ENCODE results near the gene TDRD1. TPM values are rescaled to one million over a fixed set of nuclear protein-coding genes. Genes with fewer than 3 reads are reported as not detected.

The TDRD1 gene, protein sequence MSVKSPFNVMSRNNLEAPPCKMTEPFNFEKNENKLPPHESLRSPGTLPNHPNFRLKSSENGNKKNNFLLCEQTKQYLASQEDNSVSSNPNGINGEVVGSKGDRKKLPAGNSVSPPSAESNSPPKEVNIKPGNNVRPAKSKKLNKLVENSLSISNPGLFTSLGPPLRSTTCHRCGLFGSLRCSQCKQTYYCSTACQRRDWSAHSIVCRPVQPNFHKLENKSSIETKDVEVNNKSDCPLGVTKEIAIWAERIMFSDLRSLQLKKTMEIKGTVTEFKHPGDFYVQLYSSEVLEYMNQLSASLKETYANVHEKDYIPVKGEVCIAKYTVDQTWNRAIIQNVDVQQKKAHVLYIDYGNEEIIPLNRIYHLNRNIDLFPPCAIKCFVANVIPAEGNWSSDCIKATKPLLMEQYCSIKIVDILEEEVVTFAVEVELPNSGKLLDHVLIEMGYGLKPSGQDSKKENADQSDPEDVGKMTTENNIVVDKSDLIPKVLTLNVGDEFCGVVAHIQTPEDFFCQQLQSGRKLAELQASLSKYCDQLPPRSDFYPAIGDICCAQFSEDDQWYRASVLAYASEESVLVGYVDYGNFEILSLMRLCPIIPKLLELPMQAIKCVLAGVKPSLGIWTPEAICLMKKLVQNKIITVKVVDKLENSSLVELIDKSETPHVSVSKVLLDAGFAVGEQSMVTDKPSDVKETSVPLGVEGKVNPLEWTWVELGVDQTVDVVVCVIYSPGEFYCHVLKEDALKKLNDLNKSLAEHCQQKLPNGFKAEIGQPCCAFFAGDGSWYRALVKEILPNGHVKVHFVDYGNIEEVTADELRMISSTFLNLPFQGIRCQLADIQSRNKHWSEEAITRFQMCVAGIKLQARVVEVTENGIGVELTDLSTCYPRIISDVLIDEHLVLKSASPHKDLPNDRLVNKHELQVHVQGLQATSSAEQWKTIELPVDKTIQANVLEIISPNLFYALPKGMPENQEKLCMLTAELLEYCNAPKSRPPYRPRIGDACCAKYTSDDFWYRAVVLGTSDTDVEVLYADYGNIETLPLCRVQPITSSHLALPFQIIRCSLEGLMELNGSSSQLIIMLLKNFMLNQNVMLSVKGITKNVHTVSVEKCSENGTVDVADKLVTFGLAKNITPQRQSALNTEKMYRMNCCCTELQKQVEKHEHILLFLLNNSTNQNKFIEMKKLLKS
- under 1 TPM in 3 of 4 donors, not detected in 1; 0.16 to 0.19 (median 0.17) TPM for total RNA-seq

DNA sequence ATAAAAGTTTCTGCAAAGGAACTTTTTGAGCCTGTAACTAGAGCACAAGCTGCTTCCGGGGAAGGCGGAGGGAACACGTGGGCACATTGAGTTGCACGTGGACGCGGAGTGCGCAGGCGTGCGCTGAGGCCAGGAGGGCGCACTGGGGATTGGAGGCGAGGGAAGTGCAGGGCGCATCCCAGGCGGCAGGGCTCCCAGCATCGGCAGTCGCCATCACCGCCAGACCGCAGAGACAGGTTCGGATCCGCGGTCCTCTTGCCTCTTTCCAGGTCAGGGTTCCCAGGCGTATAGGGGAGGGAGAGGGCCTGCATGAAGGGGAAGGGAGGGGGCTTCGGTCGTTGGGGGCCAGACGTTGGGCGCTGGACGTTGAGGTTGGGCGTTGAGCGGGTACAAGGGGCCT, at the start of gene TDRD1:
TSS of gene TDRD1 (plus strand) at position 206 of the 400 bp plus-strand sequence. CDS start 8,479 bp downstream, outside the sequence.
- TF ChIP-seq, protein P1, sequence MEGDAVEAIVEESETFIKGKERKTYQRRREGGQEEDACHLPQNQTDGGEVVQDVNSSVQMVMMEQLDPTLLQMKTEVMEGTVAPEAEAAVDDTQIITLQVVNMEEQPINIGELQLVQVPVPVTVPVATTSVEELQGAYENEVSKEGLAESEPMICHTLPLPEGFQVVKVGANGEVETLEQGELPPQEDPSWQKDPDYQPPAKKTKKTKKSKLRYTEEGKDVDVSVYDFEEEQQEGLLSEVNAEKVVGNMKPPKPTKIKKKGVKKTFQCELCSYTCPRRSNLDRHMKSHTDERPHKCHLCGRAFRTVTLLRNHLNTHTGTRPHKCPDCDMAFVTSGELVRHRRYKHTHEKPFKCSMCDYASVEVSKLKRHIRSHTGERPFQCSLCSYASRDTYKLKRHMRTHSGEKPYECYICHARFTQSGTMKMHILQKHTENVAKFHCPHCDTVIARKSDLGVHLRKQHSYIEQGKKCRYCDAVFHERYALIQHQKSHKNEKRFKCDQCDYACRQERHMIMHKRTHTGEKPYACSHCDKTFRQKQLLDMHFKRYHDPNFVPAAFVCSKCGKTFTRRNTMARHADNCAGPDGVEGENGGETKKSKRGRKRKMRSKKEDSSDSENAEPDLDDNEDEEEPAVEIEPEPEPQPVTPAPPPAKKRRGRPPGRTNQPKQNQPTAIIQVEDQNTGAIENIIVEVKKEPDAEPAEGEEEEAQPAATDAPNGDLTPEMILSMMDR (IDR thresholded peaks at IDR 0.05; ENCODE audit: low read depth): no peak

DNA sequence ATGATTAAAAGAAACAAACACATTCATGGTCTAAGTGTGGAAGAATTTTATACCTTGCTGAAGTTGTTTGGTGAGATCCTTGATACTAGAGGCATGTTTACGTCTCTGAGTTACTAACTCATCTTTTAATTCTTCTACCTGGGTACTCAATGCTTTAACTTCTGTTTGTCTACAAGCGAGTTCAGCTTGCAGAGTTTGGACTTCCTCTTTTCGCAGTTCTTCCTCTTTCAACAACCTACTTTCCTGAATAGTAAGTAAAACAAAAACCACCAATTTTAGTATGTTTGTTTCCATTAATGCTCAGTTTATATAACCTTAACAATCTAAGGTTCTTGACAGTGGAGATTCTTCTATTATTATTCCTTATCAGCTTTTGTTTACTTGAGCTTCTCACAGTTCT, 48.1 kb upstream of the TDRD1 start:
- TF ChIP-seq, protein P1 (IDR thresholded peaks at IDR 0.05; ENCODE audit: low read depth): no peak

DNA sequence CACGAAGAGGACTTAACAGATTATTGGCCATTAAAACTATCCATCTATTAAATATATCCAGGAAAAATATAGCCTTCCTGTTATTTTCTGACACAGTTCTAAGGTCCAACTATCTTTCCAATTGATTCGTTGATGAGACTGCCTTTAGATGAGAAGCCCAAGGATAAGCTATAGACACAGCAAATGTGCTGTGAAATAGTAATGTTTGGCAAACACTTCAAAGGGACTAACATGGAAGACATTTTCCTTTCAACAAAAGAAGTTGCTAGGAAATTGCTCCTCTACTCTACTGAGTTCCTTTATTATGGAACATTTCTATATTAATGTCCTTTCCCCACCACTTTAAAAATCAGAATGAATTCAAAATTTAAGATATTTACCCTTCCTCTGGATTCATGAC, 43.7 kb upstream of the TDRD1 start:
- TF ChIP-seq, protein P1 (IDR thresholded peaks at IDR 0.05; ENCODE audit: low read depth): no peak

DNA sequence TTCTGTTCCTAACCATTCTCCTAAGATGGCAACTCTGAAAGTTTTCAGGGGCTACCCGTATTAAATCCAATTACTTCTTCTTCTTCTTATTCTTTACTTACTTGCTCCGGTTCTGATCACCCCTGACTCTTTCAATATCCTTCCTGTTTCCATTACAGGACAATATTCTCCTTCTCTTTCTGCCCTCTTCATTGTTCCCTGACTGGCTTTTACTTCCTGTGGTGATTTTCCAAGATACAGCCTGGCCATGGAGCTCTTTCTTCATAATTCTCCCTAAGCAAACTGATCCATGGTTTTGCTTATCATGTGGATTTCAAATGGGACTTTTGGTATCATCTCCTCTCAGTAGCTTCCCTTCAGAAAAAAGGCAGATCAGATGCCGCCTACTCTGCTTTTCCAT, 40.6 kb upstream of the TDRD1 start:
- TF ChIP-seq, protein P1 (IDR thresholded peaks at IDR 0.05; ENCODE audit: low read depth): no peak

DNA sequence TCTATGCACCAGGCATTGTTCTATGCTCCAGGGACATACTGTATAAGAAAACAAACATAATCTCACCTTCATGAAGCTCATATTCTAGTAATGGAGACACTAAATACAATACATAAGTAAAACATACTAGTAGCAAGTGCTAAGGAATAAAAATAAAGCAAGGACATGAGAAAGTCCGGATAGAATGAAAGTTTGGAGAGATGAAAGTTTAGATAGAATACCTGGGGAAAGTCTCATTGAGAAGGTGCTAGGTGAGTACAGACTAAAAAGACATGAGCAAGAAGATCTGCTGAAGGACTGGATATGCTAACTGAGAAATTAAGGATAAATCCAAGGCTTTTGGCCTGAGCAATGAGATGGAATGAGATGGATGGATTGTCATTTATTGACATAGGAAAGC, 39.1 kb upstream of the TDRD1 start:
- TF ChIP-seq, protein P1 (IDR thresholded peaks at IDR 0.05; ENCODE audit: low read depth): no peak

DNA sequence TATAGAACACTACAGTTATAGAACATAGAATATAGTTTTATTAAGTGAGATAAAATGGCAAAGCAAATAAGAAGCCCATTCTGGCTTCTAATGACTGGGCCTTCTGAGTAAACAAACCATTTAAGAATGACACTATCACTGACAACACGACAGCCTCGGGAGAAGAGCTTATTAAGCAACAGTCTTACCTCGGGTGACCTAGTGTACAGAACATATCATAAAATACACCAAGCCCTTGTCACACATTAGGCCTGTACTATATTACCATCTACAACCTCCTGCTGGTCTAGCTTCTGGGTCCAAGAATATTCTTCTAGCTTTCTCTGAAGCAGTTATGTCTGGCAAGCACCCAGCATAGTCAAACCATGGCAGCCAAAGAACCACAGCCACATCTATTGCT, 37.1 kb upstream of the TDRD1 start:
- TF ChIP-seq, protein P1 (IDR thresholded peaks at IDR 0.05; ENCODE audit: low read depth): no peak

All from subcutaneous adipose tissue (tissue), 4 donors.